HL-60 (cell line): ENCODE measurements around the gene SAPCD2.

Source experiments
- GABPA ChIP-seq: IDR thresholded peaks from 2 replicates; pipeline ENCODE4 v1.6.1; 2012; ENCODE audit warnings: low read depth
- POLR2AphosphoS5 ChIP-seq: IDR thresholded peaks from 2 replicates; pipeline ENCODE4 v1.6.1; 2012; ENCODE audit warnings: low read depth
- SPI1 ChIP-seq: IDR thresholded peaks from 2 replicates; pipeline ENCODE4 v1.6.1; 2012; ENCODE audit warnings: low read depth, mild to moderate bottlenecking, borderline replicate concordance
- TF ChIP-seq, protein P1 (sequence below): IDR thresholded peaks from one replicate; pipeline ENCODE4 v1.5.1; 2011; ENCODE audit warnings: low read length, control low read depth, inconsistent platforms; ENCODE audit not compliant: insufficient read depth

DNA sequence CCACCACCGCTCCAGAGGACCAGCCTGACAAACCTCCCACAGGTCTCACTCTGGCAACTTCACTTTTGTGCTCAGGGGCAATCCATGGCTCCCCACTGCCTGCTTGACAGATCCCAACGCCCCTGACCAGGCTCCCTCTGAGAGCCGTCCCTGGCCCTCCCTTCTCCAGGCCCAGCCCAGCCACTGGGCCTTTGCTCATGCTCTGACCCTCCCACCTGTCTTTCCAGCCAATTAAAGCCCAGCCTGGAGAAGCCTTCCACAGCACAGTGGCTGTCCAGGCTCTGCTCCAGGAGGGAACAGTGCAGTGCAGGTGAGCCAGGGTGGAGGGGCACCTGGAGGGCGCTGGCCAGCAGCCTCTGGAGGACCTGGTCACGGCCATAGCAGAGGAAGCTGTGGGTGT is 19.8 kb downstream of the SAPCD2 start:
- TF ChIP-seq POLR2AphosphoS5 (no peak), SPI1 (no peak), GABPA (no peak)
- TF ChIP-seq, protein P1, sequence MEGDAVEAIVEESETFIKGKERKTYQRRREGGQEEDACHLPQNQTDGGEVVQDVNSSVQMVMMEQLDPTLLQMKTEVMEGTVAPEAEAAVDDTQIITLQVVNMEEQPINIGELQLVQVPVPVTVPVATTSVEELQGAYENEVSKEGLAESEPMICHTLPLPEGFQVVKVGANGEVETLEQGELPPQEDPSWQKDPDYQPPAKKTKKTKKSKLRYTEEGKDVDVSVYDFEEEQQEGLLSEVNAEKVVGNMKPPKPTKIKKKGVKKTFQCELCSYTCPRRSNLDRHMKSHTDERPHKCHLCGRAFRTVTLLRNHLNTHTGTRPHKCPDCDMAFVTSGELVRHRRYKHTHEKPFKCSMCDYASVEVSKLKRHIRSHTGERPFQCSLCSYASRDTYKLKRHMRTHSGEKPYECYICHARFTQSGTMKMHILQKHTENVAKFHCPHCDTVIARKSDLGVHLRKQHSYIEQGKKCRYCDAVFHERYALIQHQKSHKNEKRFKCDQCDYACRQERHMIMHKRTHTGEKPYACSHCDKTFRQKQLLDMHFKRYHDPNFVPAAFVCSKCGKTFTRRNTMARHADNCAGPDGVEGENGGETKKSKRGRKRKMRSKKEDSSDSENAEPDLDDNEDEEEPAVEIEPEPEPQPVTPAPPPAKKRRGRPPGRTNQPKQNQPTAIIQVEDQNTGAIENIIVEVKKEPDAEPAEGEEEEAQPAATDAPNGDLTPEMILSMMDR, result no peak
